RCC 7860 (cell line): ENCODE measurements around the gene PTPRT.

Experiments
- DNase-seq: peaks from one replicate; pipeline ENCODE4 v3.0.0-alpha.2; 2015; ENCODE audit warnings: low spot score
- FAIRE-seq: peaks from 2 replicates; lab custom pipeline; 2012; peaks lifted over from hg19 to GRCh38; lab: Jason Lieb, UNC

The PTPRT gene

GRCh38 chr20:42359617-42360016, 830.1 kb downstream of the PTPRT start:
- DNase-seq = no peak
- no peak for FAIRE-seq

- no peak for DNase-seq
- no peak for FAIRE-seq
Measured at GRCh38 chr20:42352096-42352495, 837.6 kb downstream of the PTPRT start.

- FAIRE-seq = no peak
Measured at GRCh38 chr20:42350521-42350920, 839.2 kb downstream of the PTPRT start.

GRCh38 chr20:42346189-42347170, 843.2 kb downstream of the PTPRT start:
- DNase-seq = no peak
- no peak for FAIRE-seq

More at GRCh38 chr20:42350521-42350920, 839.2 kb downstream of the PTPRT start:
- DNase-seq = no peak

- no peak for FAIRE-seq
- no peak for DNase-seq
Measured at GRCh38 chr20:42341654-42342053, 848.1 kb downstream of the PTPRT start.

- no peak for FAIRE-seq
- DNase-seq = no peak
Measured at GRCh38 chr20:42340368-42340767, 849.3 kb downstream of the PTPRT start.

- DNase-seq = no peak
- no peak for FAIRE-seq
Measured at GRCh38 chr20:42338294-42339201, 851.2 kb downstream of the PTPRT start.

GRCh38 chr20:42336576-42336975, 853.1 kb downstream of the PTPRT start:
- FAIRE-seq (no peak), DNase-seq (no peak)

GRCh38 chr20:42319252-42320013, 870.3 kb downstream of the PTPRT start:
- FAIRE-seq (no peak), DNase-seq (no peak)

- DNase-seq (no peak), FAIRE-seq (no peak)
Measured at GRCh38 chr20:42313704-42314103, 876.0 kb downstream of the PTPRT start.

GRCh38 chr20:42309050-42309449, 880.7 kb downstream of the PTPRT start:
- FAIRE-seq = no peak
- DNase-seq = no peak

- DNase-seq (no peak), FAIRE-seq (no peak)
Measured at GRCh38 chr20:42308171-42308570, 881.5 kb downstream of the PTPRT start.

GRCh38 chr20:42295592-42295991, 894.1 kb downstream of the PTPRT start:
- DNase-seq (no peak), FAIRE-seq (no peak)

GRCh38 chr20:42294976-42295375, 894.7 kb downstream of the PTPRT start:
- DNase-seq (no peak), FAIRE-seq (no peak)

GRCh38 chr20:42281801-42282200, 907.9 kb downstream of the PTPRT start:
- DNase-seq (no peak), FAIRE-seq (no peak)

- FAIRE-seq = no peak
- DNase-seq = no peak
Measured at GRCh38 chr20:42276718-42277602, 912.7 kb downstream of the PTPRT start.

- FAIRE-seq (no peak), DNase-seq (no peak)
Measured at GRCh38 chr20:42274986-42275385, 914.7 kb downstream of the PTPRT start.

GRCh38 chr20:42272516-42272915, 917.2 kb downstream of the PTPRT start:
- DNase-seq (no peak), FAIRE-seq (no peak)

- no peak for DNase-seq
Measured at GRCh38 chr20:42270539-42270938, 919.2 kb downstream of the PTPRT start.

More at GRCh38 chr20:42270539-42270938, 919.2 kb downstream of the PTPRT start:
- FAIRE-seq = no peak
